ENCODE data around the gene CYB5R3.
"Not testable (repeated sequence)": the region's sequence is repeated elsewhere in the genome, so short reads cannot be mapped to it uniquely, and the experiment has no call there.

Gene CYB5R3

GRCh38 chr22:42596336-42596735 is 52.9 kb downstream of the CYB5R3 start:
- no peak for DNase-seq

- no peak for DNase-seq
These were observed 53.8 kb downstream of the CYB5R3 start for GRCh38 chr22:42595434-42595833.

DNA sequence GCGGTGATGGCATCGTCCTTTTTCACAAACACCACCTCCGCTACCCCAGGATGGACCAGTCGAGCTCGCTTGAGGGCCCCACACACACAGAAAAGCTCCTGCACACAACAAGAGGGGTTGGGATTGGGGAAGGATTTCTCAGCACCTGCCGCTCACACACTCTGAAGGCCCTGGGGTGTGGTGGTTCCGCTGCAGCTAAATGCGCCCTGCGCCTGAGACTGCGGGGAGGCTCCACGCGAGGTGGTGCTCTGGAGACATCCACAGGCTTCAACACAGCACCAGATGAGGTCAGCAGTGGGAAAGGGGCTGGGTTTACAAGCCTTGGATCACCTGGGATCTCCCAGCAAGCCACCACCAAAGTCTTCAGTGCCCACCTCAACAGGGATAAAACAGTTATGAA is 57.2 kb downstream of the CYB5R3 start:
- no peak for DNase-seq

DNA sequence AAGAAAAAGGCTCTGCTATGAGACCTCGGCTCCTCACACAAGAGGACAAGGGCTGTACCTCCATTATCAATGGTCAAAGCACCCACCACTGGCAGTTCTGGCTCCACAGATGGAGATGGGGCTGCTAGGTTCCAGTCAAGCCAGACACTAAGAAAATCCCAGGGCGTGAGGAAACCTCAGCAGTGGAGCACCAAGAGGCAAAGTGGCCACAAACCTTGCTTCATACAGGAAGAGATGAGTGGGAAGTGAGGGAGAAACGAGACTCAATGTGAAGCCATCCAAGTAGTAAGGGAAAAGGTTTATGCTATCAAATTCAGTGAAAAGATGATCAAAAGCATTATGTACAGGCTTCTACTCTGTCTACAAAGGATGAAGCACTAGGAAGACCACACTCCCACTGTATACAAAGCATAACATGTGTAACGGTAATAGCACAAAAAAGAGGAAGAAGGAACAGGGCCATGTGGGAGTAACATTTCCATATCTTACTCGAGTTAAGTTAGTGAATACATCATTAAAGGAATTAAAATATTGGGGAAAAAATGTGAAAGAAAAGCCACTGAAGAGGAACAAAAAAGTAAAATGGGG is 61.5 kb downstream of the CYB5R3 start:
- no peak for DNase-seq

- DNase-seq, result no peak
These were observed 62.8 kb downstream of the CYB5R3 start for GRCh38 chr22:42586381-42586780.

GRCh38 chr22:42585096-42585495 is 64.1 kb downstream of the CYB5R3 start:
- no peak for DNase-seq

DNA sequence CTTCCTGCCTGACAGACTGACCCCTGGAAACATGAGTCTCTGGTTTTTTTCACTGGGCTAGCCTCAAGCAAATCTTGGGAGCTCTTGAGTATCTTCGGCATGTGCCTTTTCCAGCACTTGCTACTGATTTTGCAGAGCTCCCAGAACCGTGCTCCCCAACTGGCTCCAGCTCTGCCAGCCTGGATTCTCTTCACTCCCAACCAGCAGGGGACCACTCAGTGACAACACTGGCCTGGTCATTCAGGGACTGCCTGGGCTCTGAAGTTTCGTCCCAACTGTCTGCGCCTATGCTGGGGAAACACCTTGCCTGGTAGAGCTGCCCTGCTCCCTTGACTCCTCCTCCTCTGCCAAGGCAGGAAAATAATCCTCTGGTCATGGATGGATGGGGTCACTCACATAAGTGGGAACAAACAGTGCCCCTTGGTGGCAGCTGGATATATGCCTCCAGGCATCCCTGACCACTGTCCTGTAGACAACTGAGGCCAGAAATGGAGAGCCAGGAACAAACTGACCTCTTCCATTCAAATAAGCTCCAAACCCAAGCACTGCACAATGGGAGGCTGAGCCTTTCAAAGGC is 64.7 kb downstream of the CYB5R3 start:
- DNase-seq, result no peak

- no peak for DNase-seq
These were observed 66.2 kb downstream of the CYB5R3 start for GRCh38 chr22:42582987-42583386.

GRCh38 chr22:42581762-42582716 is 67.2 kb downstream of the CYB5R3 start:
- peak; percentile 53 to 70 for DNase-seq

DNA sequence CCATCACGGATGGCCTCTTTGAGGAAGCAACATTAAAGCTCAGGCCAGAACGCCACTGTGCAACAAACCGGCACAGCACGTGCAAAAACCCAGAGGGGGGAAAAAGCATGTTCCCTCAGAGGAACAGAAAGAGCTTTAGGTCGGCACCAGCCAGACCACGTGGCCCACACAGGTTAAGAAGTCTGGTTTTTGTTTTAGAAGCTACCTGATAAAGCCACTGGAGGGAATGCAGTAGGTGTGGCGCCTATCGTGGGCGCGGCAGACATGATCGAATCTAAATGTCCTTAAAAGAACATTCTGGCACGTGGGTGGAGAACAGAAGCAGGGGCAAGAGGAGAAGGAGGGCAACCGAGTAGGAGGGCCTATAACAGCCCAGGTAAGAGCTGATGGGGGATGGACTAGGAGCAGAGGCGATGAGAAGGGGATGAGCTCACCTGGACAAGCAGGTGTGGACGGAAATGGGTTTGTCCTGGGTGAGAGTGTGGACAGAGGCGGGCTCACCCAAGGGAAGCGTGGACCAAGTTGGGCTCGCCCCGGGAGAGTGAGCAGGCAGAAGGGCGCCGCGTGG is 67.9 kb downstream of the CYB5R3 start:
- not testable (repeated sequence) for DNase-seq

GRCh38 chr22:42580040-42580439 is 69.2 kb downstream of the CYB5R3 start:
- not testable (repeated sequence) for DNase-seq

- no peak for DNase-seq
These were observed 71.5 kb downstream of the CYB5R3 start for GRCh38 chr22:42577623-42578240.

DNA sequence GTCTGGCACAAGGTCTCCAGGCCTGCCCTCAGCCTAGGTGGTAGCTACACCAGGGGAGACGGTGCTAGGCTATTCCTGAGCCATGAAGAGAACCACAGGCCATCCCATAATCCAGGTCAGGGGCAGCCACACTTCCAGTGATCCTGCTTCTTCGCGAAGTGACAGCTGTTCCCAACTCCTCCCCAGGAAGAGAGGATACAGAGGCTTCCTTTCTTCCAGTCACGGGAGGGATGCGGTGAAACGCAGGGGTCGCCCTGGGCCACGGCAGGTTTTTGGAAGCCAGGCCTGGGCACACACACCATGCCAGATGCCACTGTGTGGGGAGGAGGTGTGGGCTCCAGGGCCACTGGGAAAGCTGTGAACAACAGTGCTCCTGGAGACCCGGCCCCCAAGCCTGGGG is 72.1 kb downstream of the CYB5R3 start:
- not testable (repeated sequence) for DNase-seq

DNA sequence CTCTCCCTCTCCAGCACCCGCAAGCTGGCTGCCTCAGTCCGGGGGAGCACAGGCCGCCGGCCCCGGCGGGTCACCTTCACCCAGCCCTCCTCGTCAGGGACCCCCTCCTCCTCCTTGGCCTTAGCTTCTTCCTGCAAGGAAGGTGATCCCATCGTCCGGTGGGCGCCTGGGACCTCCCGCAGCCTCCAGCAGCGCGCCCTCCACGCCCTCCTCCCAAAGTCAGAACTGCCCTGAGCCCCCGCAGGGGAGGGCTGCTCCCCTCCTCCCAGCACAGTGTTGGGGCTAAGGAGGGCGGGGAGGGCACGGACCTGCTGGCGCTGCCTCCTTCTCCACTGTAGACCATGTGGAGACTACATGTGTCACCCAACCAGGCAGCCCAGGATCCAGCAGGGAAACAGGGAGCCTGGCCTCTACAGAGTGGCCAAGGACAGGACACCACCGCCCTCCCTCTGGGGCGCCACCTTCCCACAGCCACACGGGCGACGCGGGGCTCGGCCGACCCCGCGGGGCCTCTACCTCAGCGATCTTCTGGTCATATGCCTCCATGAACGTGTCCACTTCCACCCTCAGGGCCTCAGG is 73.1 kb downstream of the CYB5R3 start:
- not testable (repeated sequence) for DNase-seq

DNA sequence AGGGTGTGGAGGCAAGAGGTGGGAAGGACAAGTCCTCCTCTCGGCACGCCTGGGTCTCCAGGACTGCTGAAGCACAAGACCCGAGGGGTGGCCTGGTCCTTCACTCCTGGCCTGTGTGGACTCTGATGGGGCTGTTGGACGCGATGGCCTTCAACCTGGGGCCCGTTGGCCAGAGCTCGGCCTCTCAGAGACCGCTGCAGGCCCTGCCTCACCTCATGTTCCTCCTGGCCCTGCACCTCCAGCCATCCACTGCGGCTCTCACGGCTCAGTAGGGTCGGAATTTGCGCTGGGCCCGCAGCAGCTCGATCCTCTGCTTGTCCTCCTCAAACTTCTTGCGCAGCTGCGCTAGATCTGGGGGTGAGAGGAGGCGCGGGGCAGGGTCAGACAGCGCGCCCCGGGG is 74.7 kb downstream of the CYB5R3 start:
- DNase-seq, result not testable (repeated sequence)

DNA sequence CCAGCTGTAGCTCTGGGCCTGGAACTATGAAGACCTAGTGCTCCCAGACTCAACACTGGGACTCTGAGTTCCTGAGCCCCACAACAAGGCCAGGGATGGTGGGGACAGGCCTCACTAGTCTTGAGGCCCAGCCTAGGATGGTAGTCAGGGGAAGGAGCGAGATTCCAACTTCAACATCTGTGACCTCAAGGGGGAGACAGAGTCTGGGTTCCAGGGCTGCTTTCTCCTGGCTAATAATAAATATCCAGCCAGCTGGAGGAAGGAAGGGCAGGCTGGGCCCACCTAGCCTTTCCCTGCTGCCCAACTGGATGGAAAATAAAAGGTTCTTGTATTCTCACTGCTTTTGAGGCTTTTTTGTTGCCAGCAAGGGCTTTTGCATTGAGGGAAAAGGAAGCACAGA is 75.1 kb downstream of the CYB5R3 start:
- not testable (repeated sequence) for DNase-seq

- not testable (repeated sequence) for DNase-seq
These were observed 78.1 kb downstream of the CYB5R3 start for GRCh38 chr22:42571068-42571467.

GRCh38 chr22:42570580-42570979 is 78.6 kb downstream of the CYB5R3 start:
- DNase-seq, result not testable (repeated sequence)

DNA sequence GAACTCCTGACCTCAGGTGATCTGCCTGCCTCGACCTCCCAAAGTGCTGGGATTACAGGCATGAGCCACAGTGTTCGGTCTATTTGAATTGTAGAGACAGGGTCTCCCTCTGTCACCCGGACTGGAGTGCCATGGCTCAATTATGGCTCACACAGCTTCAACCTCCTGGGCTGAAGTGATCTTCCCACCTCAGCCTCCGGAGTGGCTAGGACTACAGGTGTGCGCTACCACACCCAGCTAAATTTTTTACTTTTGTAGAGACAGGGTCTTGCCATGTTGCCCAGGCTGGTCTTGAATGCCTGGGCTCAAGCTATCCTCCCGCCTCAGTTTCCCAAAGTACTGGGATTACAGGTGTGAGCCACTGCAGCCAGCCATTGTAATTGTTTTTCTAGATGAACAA is 81.2 kb downstream of the CYB5R3 start:
- not testable (repeated sequence) for DNase-seq
